ENCODE results near the gene CELF1. TPM values are rescaled to one million over a fixed set of nuclear protein-coding genes. Genes with fewer than 3 reads are reported as not detected.

The CELF1 gene
- total and polyA plus RNA-seq, 2 of the 4 experiments (the other 2 are of a cell fraction), result 63.3 to 135 TPM

GRCh38 chr11:47504910-47505309 lies 48.0 kb downstream of the CELF1 start:
- Histone ChIP-seq H3K4me1 (ENCODE audit: control insufficient read depth, insufficient read depth, low read length) (peaks cover 6% of the 10 kb centered on the region), H2AFZ (replicated peaks; ENCODE audit: low read length, poor library complexity) (no peak overlapping the region), H3K9me3 (ENCODE audit: control insufficient read depth, insufficient read depth, low read length) (no peaks in the 10 kb centered on the region), H2BK20ac (ENCODE audit: low read depth, low read length) (no peak overlapping the region), H3K79me1 (ENCODE audit: low read depth in 1 of 2, low read length in 2 of 2) (peaks cover 42 to 85% of the 10 kb centered on the region in 2 experiments), H2AK9ac (replicated peaks; ENCODE audit: low read depth, low read length, poor library complexity) (no peak overlapping the region), H2BK5ac (ENCODE audit: low read depth, low read length, poor library complexity, severe bottlenecking) (no peak overlapping the region), H3K4ac (ENCODE audit: low read depth, low read length) (no peak overlapping the region), H3K27ac (ENCODE audit: insufficient read depth, low read length) (no peak overlapping the region), H2BK15ac (ENCODE audit: low read depth, low read length) (no peak overlapping the region), H3K23ac (ENCODE audit: low read depth, low read length) (no peak overlapping the region), H3K4me2 (ENCODE audit: low read depth, low read length) (no peak overlapping the region), H3K18ac (ENCODE audit: low read depth, low read length) (no peak overlapping the region), H3K4me3 (ENCODE audit: insufficient read depth, low read depth, low read length) (no peak overlapping the region), H4K8ac (ENCODE audit: low read depth in 2 of 2, low read length in 2 of 2) (no peak overlapping the region), H3K14ac (replicated peaks; ENCODE audit: low read depth, low read length) (no peak overlapping the region), H3K56ac (ENCODE audit: extremely low read depth, insufficient read depth, low read length) (no peak overlapping the region), H3K9me1 (ENCODE audit: insufficient read depth, low read length) (peaks cover 22% of the 10 kb centered on the region), H3K27me3 (ENCODE audit: control insufficient read depth, insufficient read depth, low read length) (no peaks in the 10 kb centered on the region), H4K5ac (ENCODE audit: low read depth, low read length) (no peak overlapping the region), H3K9ac (ENCODE audit: low read depth, low read length) (no peak overlapping the region), H2BK120ac (ENCODE audit: low read depth, low read length) (no peak overlapping the region), H2AK5ac (ENCODE audit: low read depth, low read length) (no peak overlapping the region), H4K91ac (ENCODE audit: insufficient read depth, low read depth, low read length) (no peak overlapping the region), H4K20me1 (ENCODE audit: insufficient read depth, low read length) (peaks cover 66% of the 10 kb centered on the region), H3K36me3 (ENCODE audit: control insufficient read depth, insufficient read depth, low read length) (no peaks in the 10 kb centered on the region; the same call in 1 of the 2 replicates)
- no peak for DNase-seq
- no peak for ATAC-seq (ENCODE audit: low read depth)
- CTCF ChIA-PET, result no interaction called here
- no peak for TF ChIP-seq RAD21 (IDR thresholded peaks at IDR 0.05; ENCODE audit: low read length)
- TF ChIP-seq CHD1 (IDR thresholded peaks at IDR 0.05; ENCODE audit: low read depth, low read length), result no peak
- no peak for TF ChIP-seq MAFK (IDR thresholded peaks at IDR 0.05; ENCODE audit: low read depth, low read length)
- POLR2A ChIA-PET (ENCODE audit: unreplicated experiment), result no interaction called here
- 80% methylated on average over 1 of the region's 1 CpG; no CpG with 5 or more reads in 1 of the 2 experiments for WGBS, 2 experiments (ENCODE audit: extremely low coverage in 2 of 2, insufficient read length in 1 of 2)
- intact Hi-C loops (cut with micrococcal nuclease) (no loop called here), dilution Hi-C loops (cut with HindIII; ENCODE audit: low sequenced_read_pairs, unreplicated experiment) (no loop called here), in situ Hi-C loops (cut with MboI; ENCODE audit: low sequenced_read_pairs) (no loop called here)
- BruUV-seq (replicated peaks), result no TSS peak

Measured in IMR-90 (cell line).